SK-N-MC (cell line): Measurements from ENCODE around the gene SGTA.
"Not testable (repeated sequence)": the region's sequence is repeated elsewhere in the genome, so short reads cannot be mapped to it uniquely, and the experiment has no call there.

Experiments used
- EZH2 ChIP-seq: fragments of 200-600 bp; sonication (generic); IDR thresholded peaks from one replicate; pipeline ENCODE4 v1.6.1; 2017; ENCODE audit warnings: antibody characterized with exemption
- FOXP2 ChIP-seq: optimal IDR thresholded peaks from 2 replicates; pipeline ENCODE3; 2011; ENCODE audit warnings: mild to moderate bottlenecking, moderate library complexity; ENCODE audit not compliant: insufficient read depth; ENCODE audit errors: extremely low read length, control extremely low read depth
- POLR2AphosphoS5 ChIP-seq: IDR thresholded peaks from 2 replicates; pipeline ENCODE4 v1.6.1; 2012; ENCODE audit warnings: mild to moderate bottlenecking, low read depth, low read length, borderline replicate concordance

GRCh38 chr19:2713170-2713569, 69.9 kb downstream of the SGTA start:
- not testable (repeated sequence) for TF ChIP-seq POLR2AphosphoS5, EZH2, FOXP2
